DOHH2 (cell line): ENCODE results near the gene RLF.

Experiments used
- H3F3A ChIP-seq: fragments of 200-600 bp; sonication (generic), shearing (Covaris generic); 2 replicates; pipeline ENCODE4 v1.6.0; 2016; ENCODE audit warnings: antibody characterized with exemption, mild to moderate bottlenecking; ENCODE audit not compliant: control insufficient read depth, insufficient read depth
- H3K27ac ChIP-seq: fragments of 200-600 bp; sonication (generic); 2 replicates; pipeline ENCODE4 v1.5.1; 2014; ENCODE audit warnings: low read depth, mild to moderate bottlenecking, low read length, moderate library complexity
- H3K27me3 ChIP-seq: fragments of 200-600 bp; sonication (generic); 2 replicates; pipeline ENCODE4 v1.6.1; 2014; ENCODE audit warnings: mild to moderate bottlenecking, low read length, mixed read lengths; ENCODE audit not compliant: control insufficient read depth
- H3K36me3 ChIP-seq: fragments of 200-600 bp; sonication (generic); 2 replicates; pipeline ENCODE4 v1.6.1; 2014; ENCODE audit warnings: mild to moderate bottlenecking, low read length, moderate library complexity, mixed read lengths; ENCODE audit not compliant: control insufficient read depth
- H3K4me1 ChIP-seq: fragments of 200-600 bp; sonication (generic); 2 replicates; pipeline ENCODE4 v1.6.1; 2014; ENCODE audit warnings: mild to moderate bottlenecking, low read length, mixed read lengths; ENCODE audit not compliant: control insufficient read depth
- H3K4me2 ChIP-seq: fragments of 200-600 bp; sonication (generic); 2 replicates; pipeline ENCODE4 v1.6.0; 2014; ENCODE audit warnings: mild to moderate bottlenecking, low read length, moderate library complexity
- H3K4me3 ChIP-seq: fragments of 200-600 bp; sonication (generic); 2 replicates; pipeline ENCODE4 v1.5.1; 2014; ENCODE audit warnings: mild to moderate bottlenecking, low read length, mixed read lengths
- H3K79me2 ChIP-seq: fragments of 200-600 bp; sonication (generic); 2 replicates; pipeline ENCODE4 v1.6.1; 2014; ENCODE audit warnings: mild to moderate bottlenecking, low read length, mixed read lengths; ENCODE audit not compliant: control insufficient read depth
- H3K9me2 ChIP-seq: fragments of 200-600 bp; sonication (generic); replicated peaks from 2 replicates; pipeline ENCODE4 v1.6.1; 2014; ENCODE audit warnings: mild to moderate bottlenecking, low read length, mixed read lengths; ENCODE audit not compliant: control insufficient read depth
- H3K9me3 ChIP-seq: fragments of 200-600 bp; sonication (generic); 2 replicates; pipeline ENCODE4 v1.6.1; 2014; ENCODE audit warnings: antibody characterized with exemption, low read length, mixed read lengths; ENCODE audit not compliant: control insufficient read depth, insufficient read depth
- H4K20me1 ChIP-seq: fragments of 200-600 bp; sonication (generic); 2 replicates; pipeline ENCODE4 v1.6.0; 2014; ENCODE audit warnings: low read depth, mild to moderate bottlenecking, antibody characterized with exemption, low read length, moderate library complexity; ENCODE audit not compliant: control insufficient read depth, insufficient read depth
- CTCF ChIP-seq: fragments of 200-600 bp; sonication (generic); IDR thresholded peaks from one replicate; pipeline ENCODE4 v1.5.1; 2014; ENCODE audit warnings: antibody characterized with exemption, mild to moderate bottlenecking, low read depth, low read length; ENCODE audit not compliant: poor library complexity, severe bottlenecking
- EZH2phosphoT487 ChIP-seq: fragments of 200-600 bp; sonication (generic); IDR thresholded peaks from 2 replicates; pipeline ENCODE4 v1.6.1; 2017; ENCODE audit warnings: borderline replicate concordance, mild to moderate bottlenecking, antibody characterized with exemption, low read length, moderate library complexity, mixed read lengths

Gene RLF

DNA sequence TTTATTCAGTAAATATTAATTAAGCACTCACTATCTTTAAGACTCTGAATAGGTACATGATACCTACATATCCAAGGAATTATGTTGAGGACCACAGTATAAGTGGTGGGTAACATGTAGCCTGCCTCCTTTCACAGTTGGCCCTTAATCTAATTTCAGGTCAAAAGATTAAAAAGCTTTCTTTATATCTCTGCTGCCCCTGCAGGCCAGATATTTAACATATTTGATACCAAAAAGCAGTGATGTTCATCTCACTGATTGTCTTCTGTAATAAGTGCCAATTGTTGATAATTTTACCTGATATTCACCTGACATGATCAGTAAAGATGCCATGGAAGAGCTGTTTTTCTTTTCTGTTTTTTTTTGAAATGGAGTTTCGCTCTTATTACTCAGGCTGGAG is 36.5 kb downstream of the RLF start:
- Histone ChIP-seq H4K20me1 (no peaks in the 10 kb centered on the region; the same call in 1 of the 2 replicates), H3K4me2 (no peak overlapping the region), H3F3A (peaks cover 6% of the 10 kb centered on the region), H3K79me2 (no peaks in the 10 kb centered on the region), H3K36me3 (peaks cover 50% of the 10 kb centered on the region), H3K9me3 (no peaks in the 10 kb centered on the region), H3K27ac (no peak overlapping the region), H3K27me3 (no peaks in the 10 kb centered on the region), H3K4me3 (no peak overlapping the region), H3K9me2 (no peaks in the 10 kb centered on the region), H3K4me1 (no peaks in the 10 kb centered on the region)
- TF ChIP-seq CTCF: peak; percentile 35
- no peak for TF ChIP-seq EZH2phosphoT487

GRCh38 chr1:40199126-40199525 is 37.9 kb downstream of the RLF start:
- Histone ChIP-seq H3K27ac (no peak overlapping the region), H3K4me3 (no peak overlapping the region), H4K20me1 (no peaks in the 10 kb centered on the region; the same call in 1 of the 2 replicates), H3K79me2 (no peaks in the 10 kb centered on the region), H3K27me3 (no peaks in the 10 kb centered on the region), H3K4me2 (no peak overlapping the region), H3K4me1 (no peaks in the 10 kb centered on the region), H3F3A (0 out of 2 replicates have a peak, but pooled peaks cover 6% of the 10 kb centered on the region), H3K9me2 (no peaks in the 10 kb centered on the region), H3K36me3 (peaks cover 43% of the 10 kb centered on the region), H3K9me3 (no peaks in the 10 kb centered on the region)
- TF ChIP-seq EZH2phosphoT487 (no peak), CTCF (no peak)

GRCh38 chr1:40204856-40205255 is 43.7 kb downstream of the RLF start:
- Histone ChIP-seq H3F3A (0 out of 2 replicates have a peak, but pooled peaks cover 6% of the 10 kb centered on the region), H3K9me2 (no peaks in the 10 kb centered on the region), H3K4me1 (peaks cover 6% of the 10 kb centered on the region), H4K20me1 (no peaks in the 10 kb centered on the region; the same call in 1 of the 2 replicates), H3K4me3 (no peak overlapping the region), H3K27ac (no peak overlapping the region), H3K36me3 (peaks cover 46% of the 10 kb centered on the region), H3K9me3 (no peaks in the 10 kb centered on the region), H3K4me2 (no peak overlapping the region), H3K27me3 (no peaks in the 10 kb centered on the region), H3K79me2 (peaks cover 7% of the 10 kb centered on the region)
- TF ChIP-seq EZH2phosphoT487: no peak
- no peak for TF ChIP-seq CTCF
